SK-N-SH (cell line): Measurements from ENCODE around the gene AKR1E2. TPM values are rescaled to one million over a fixed set of nuclear protein-coding genes. Genes with fewer than 3 reads are reported as not detected.

Experiments used
- CTCF ChIA-PET: fragments of 300-600, 350-600 bp; formaldehyde crosslinking; extraction: SDS; loops from one replicate; lab custom pipeline; 2021; lab: Yijun Ruan, JAX
- POLR2A ChIA-PET: fragments of 350-600 bp; sonication (Branson Sonifier 250); formaldehyde crosslinking; extraction: SDS; loops from one replicate; lab custom pipeline; 2020; ENCODE audit warnings: antibody characterized with exemption, inconsistent platforms; lab: Yijun Ruan, JAX
- DNase-seq: peaks from one replicate; pipeline ENCODE4 v3.0.0; 2012
- H2AFZ ChIP-seq: fragments of 200-600 bp; sonication (generic); 2 replicates; pipeline ENCODE4 v1.8.1; 2016; ENCODE audit warnings: antibody characterized with exemption, mild to moderate bottlenecking, low read depth
- H3F3A ChIP-seq: fragments of 200-600 bp; sonication (generic); replicated peaks from 2 replicates; pipeline ENCODE3; 2016; ENCODE audit warnings: antibody characterized with exemption, mild to moderate bottlenecking; ENCODE audit not compliant: insufficient read depth
- H3K27ac ChIP-seq, 2 experiments: fragments of 200-500 bp in 1 of 2; fragments of 200-600 bp in 1 of 2; sonication (Bioruptor generic) in 1 of 2; sonication (generic), shearing (Covaris generic) in 1 of 2; 2 replicates each; pipeline versions ENCODE4 v1.5.1 to v1.6.1; 2014 to 2016; ENCODE audit warnings: low read depth in 2 of 2, inconsistent platforms in 1 of 2, low read length in 1 of 2, mild to moderate bottlenecking in 1 of 2, mixed read lengths in 1 of 2
- H3K27me3 ChIP-seq: fragments of 200-600 bp; sonication (generic), shearing (Covaris generic); 2 replicates; pipeline ENCODE4 v1.6.1; 2016; ENCODE audit warnings: mixed run types; ENCODE audit not compliant: insufficient read depth
- H3K36me3 ChIP-seq, 2 experiments: fragments of 200-500 bp in 1 of 2; fragments of 200-600 bp in 1 of 2; sonication (Bioruptor generic) in 1 of 2; sonication (generic) in 1 of 2; replicated peaks in 1 of 2; 2 replicates each; pipeline versions ENCODE3 to v1.5.1; 2014 to 2016; ENCODE audit warnings: low read length in 1 of 2, mild to moderate bottlenecking in 1 of 2; ENCODE audit not compliant: insufficient read depth in 2 of 2, control insufficient read depth in 1 of 2
- H3K4me1 ChIP-seq, 2 experiments: fragments of 200-500 bp in 1 of 2; fragments of 200-600 bp in 1 of 2; sonication (Bioruptor generic) in 1 of 2; sonication (generic), shearing (Covaris generic) in 1 of 2; 2 replicates each; pipeline versions ENCODE4 v1.5.1 to v1.6.1; 2014 to 2016; ENCODE audit warnings: low read depth in 1 of 2, low read length in 1 of 2, mixed run types in 1 of 2; ENCODE audit not compliant: insufficient read depth in 2 of 2, control insufficient read depth in 1 of 2
- H3K4me2 ChIP-seq: fragments of 200-600 bp; sonication (generic), shearing (Covaris generic); 2 replicates; pipeline ENCODE4 v1.6.1; 2017; ENCODE audit warnings: mixed run types
- H3K4me3 ChIP-seq, 2 experiments: fragments of 200-500 bp in 1 of 2; fragments of 200-600 bp in 1 of 2; sonication (Bioruptor generic) in 1 of 2; sonication (generic), shearing (Covaris generic) in 1 of 2; 2 replicates each; pipeline versions ENCODE4 v1.5.1 to v1.8.1; 2014 to 2016; ENCODE audit warnings: low read depth in 2 of 2, inconsistent platforms in 1 of 2, low read length in 1 of 2, mild to moderate bottlenecking in 1 of 2, mixed read lengths in 1 of 2, moderate library complexity in 1 of 2
- H3K79me2 ChIP-seq: fragments of 200-600 bp; sonication (generic); 2 replicates; pipeline ENCODE4 v1.8.1; 2017; ENCODE audit warnings: mild to moderate bottlenecking; ENCODE audit not compliant: insufficient read depth
- H3K9ac ChIP-seq: fragments of 200-600 bp; sonication (generic); 2 replicates; pipeline ENCODE4 v1.6.1; 2017; ENCODE audit warnings: mixed run types
- H3K9me2 ChIP-seq: fragments of 200-600 bp; sonication (generic); 2 replicates; pipeline ENCODE4 v1.6.1; 2017; ENCODE audit warnings: mixed run types
- H3K9me3 ChIP-seq: fragments of 200-600 bp; sonication (generic); 2 replicates; pipeline ENCODE4 v1.6.1; 2017; ENCODE audit warnings: mixed run types, mild to moderate bottlenecking, moderate library complexity
- H4K20me1 ChIP-seq: fragments of 200-600 bp; sonication (generic); 2 replicates; pipeline ENCODE4 v1.6.1; 2017; ENCODE audit warnings: mild to moderate bottlenecking, mixed run types; ENCODE audit not compliant: insufficient read depth
- CHD2 ChIP-seq: fragments of 150-350 bp; IDR thresholded peaks from 2 replicates; pipeline ENCODE4 v1.6.1; 2018; ENCODE audit warnings: low read length; ENCODE audit not compliant: partially characterized antibody
- EP300 ChIP-seq, 2 experiments: IDR thresholded peaks; 2 replicates each; pipeline versions ENCODE4 v1.4.0 to v1.6.1; 2012; ENCODE audit warnings: borderline replicate concordance in 1 of 2, low read depth in 1 of 2, low read length in 1 of 2
- EZH2phosphoT487 ChIP-seq: fragments of 200-600 bp; sonication (generic); IDR thresholded peaks from 2 replicates; pipeline ENCODE4 v1.6.1; 2017; ENCODE audit warnings: low read depth, mixed run types, mild to moderate bottlenecking, antibody characterized with exemption, moderate library complexity, borderline replicate concordance
- FOSL2 ChIP-seq: IDR thresholded peaks from 2 replicates; pipeline ENCODE4 v1.4.0; 2012; ENCODE audit warnings: low read depth, mild to moderate bottlenecking, moderate library complexity, borderline replicate concordance
- FOXJ3 ChIP-seq: sonication (generic); formaldehyde crosslinking; IDR thresholded peaks from 2 replicates; pipeline ENCODE4 v1.5.1; 2020; ENCODE audit warnings: mild to moderate bottlenecking, missing genetic modification reagents
- GATA2 ChIP-seq: sonication (generic); formaldehyde crosslinking; IDR thresholded peaks from 2 replicates; pipeline ENCODE4 v1.5.0; 2020; ENCODE audit warnings: mild to moderate bottlenecking, missing genetic modification reagents
- MXI1 ChIP-seq: IDR thresholded peaks from 2 replicates; pipeline ENCODE4 v1.6.1; 2012; ENCODE audit warnings: mild to moderate bottlenecking, low read depth, low read length, improper control_type of control experiment
- NFIC ChIP-seq: IDR thresholded peaks from 2 replicates; pipeline ENCODE4 v1.4.0; 2012; ENCODE audit warnings: borderline replicate concordance
- NRF1 ChIP-seq: IDR thresholded peaks from 2 replicates; pipeline ENCODE4 v1.6.1; 2012; ENCODE audit warnings: low read depth, mild to moderate bottlenecking, low read length
- PBX3 ChIP-seq: IDR thresholded peaks from 2 replicates; pipeline ENCODE4; 2012
- RAD21 ChIP-seq: IDR thresholded peaks from 2 replicates; pipeline ENCODE4 v1.6.1; 2012; ENCODE audit warnings: mild to moderate bottlenecking, low read length
- RCOR1 ChIP-seq: fragments of 150-350 bp; IDR thresholded peaks from 2 replicates; pipeline ENCODE4 v1.6.1; 2017; ENCODE audit warnings: antibody characterized with exemption, low read length
- RFX5 ChIP-seq: IDR thresholded peaks from 2 replicates; pipeline ENCODE4 v1.6.1; 2012; ENCODE audit warnings: mild to moderate bottlenecking, improper control_type of control experiment, low read length
- SIN3A ChIP-seq: IDR thresholded peaks from 2 replicates; pipeline ENCODE4 v1.6.1; 2012; ENCODE audit warnings: low read depth, mild to moderate bottlenecking, low read length, moderate library complexity, borderline replicate concordance
- TAF1 ChIP-seq: IDR thresholded peaks from 2 replicates; pipeline ENCODE4 v1.6.1; 2012; ENCODE audit warnings: low read depth, mild to moderate bottlenecking, low read length, moderate library complexity, borderline replicate concordance
- TCF12 ChIP-seq: IDR thresholded peaks from 2 replicates; pipeline ENCODE4 v1.4.0; 2012
- USF2 ChIP-seq: fragments of 150-350 bp; IDR thresholded peaks from 2 replicates; pipeline ENCODE4 v1.6.1; 2017; ENCODE audit warnings: antibody characterized with exemption, low read length, low read depth, borderline replicate concordance
- WGBS: methylation state at CpG from one replicate; pipeline ENCODE4 v1.1.6; 2017; ENCODE audit warnings: low lambda C conversion rate; 5-methylcytosine and 5-hydroxymethylcytosine counted together
- polyA plus RNA-seq, 3 experiments: library from polyadenylated mRNA; depleted of rRNA; stranded (reverse); fragments of >200 nt; gene quantifications; 2 replicates each; pipeline ENCODE4 v1.2.3, GENCODE V29; 2012

AKR1E2 gene
- polyA plus RNA-seq, 1 of the 3 experiments (the other 2 are of a cell fraction), result 5.8 TPM

GRCh38 chr10:4885162-4885561 lies 59.2 kb downstream of the AKR1E2 start:
- Histone ChIP-seq H3K36me3 (no peaks in the 10 kb centered on the region), H3K4me3 (no peak overlapping the region), H3K27ac (no peak overlapping the region), H3K79me2 (no peaks in the 10 kb centered on the region), H3K9me3 (no peaks in the 10 kb centered on the region), H4K20me1 (no peaks in the 10 kb centered on the region), H3K27me3 (no peaks in the 10 kb centered on the region), H3K9me2 (no peaks in the 10 kb centered on the region), H2AFZ (no peak overlapping the region), H3K4me2 (no peak overlapping the region), H3F3A (no peaks in the 10 kb centered on the region), H3K9ac (no peak overlapping the region), H3K4me1 (no peaks in the 10 kb centered on the region)
- TF ChIP-seq EZH2phosphoT487 (no peak), PBX3 (no peak), SIN3A (no peak), EP300 (IDR thresholded peaks at IDR 0.05; ENCODE audit: borderline replicate concordance in 1 of 2, low read depth in 1 of 2, low read length in 1 of 2) (no peak)
- WGBS, result 44% methylated on average over 3 of the region's 3 CpGs
- no peak for DNase-seq
- ChIA-PET POLR2A (no interaction called here), CTCF (no interaction called here)

- H3K4me1 ChIP-seq, result no peaks in the 10 kb centered on the region
- 90% methylated on average over 9 of the region's 9 CpGs for WGBS
- H3K9me3 ChIP-seq, result no peaks in the 10 kb centered on the region
- ChIA-PET CTCF (interaction anchor here (2.3 kb wide), 1 partner anchor 38 kb away, joined by 8 read pairs; no protein-coding TSS in a partner anchor), POLR2A (no interaction called here)
- H3K27me3 ChIP-seq, result no peaks in the 10 kb centered on the region
- no peak overlapping the region for H3K4me2 ChIP-seq
- no peaks in the 10 kb centered on the region for H3K79me2 ChIP-seq
- H3K4me3 ChIP-seq, result no peak overlapping the region
- TF ChIP-seq CHD2 (no peak), NRF1 (no peak), FOSL2 (no peak), SIN3A (no peak), RAD21 (no peak), TCF12 (no peak), RCOR1 (no peak)
- TF ChIP-seq, all 33 proteins: peak for 0
- Histone ChIP-seq H3K27ac (no peak overlapping the region), H3K9me2 (no peaks in the 10 kb centered on the region), H3K9ac (no peak overlapping the region), H3K36me3 (no peaks in the 10 kb centered on the region), H3F3A (no peaks in the 10 kb centered on the region), H2AFZ (no peak overlapping the region), H4K20me1 (no peaks in the 10 kb centered on the region)
- no peak for DNase-seq
These were observed 61.5 kb downstream of the AKR1E2 start for GRCh38 chr10:4887501-4887900.

GRCh38 chr10:4888236-4888635 lies 62.2 kb downstream of the AKR1E2 start:
- POLR2A ChIA-PET, result no interaction called here
- TF ChIP-seq RFX5, result no peak
- TF ChIP-seq FOXJ3 (CRISPR knock-in tag), result no peak
- no peak for TF ChIP-seq MXI1
- TF ChIP-seq TAF1, result no peak
- TF ChIP-seq NFIC, result no peak
- TF ChIP-seq USF2, result no peak
- no peak for TF ChIP-seq GATA2 (CRISPR knock-in tag)
- no peaks in the 10 kb centered on the region for H3K9me3 ChIP-seq
- H4K20me1 ChIP-seq, result no peaks in the 10 kb centered on the region
- no peak for DNase-seq
- CTCF ChIA-PET, result no interaction called here
- no peak overlapping the region for H3K4me3 ChIP-seq
- no peaks in the 10 kb centered on the region for H3K36me3 ChIP-seq
- H3F3A ChIP-seq, result no peaks in the 10 kb centered on the region
- H3K27me3 ChIP-seq, result no peaks in the 10 kb centered on the region
- no peaks in the 10 kb centered on the region for H3K9me2 ChIP-seq
- no peak overlapping the region for H3K4me2 ChIP-seq
- no peak overlapping the region for H3K27ac ChIP-seq
- 27% methylated on average over 5 of the region's 5 CpGs for WGBS
- H3K9ac ChIP-seq, result no peak overlapping the region
- no peaks in the 10 kb centered on the region for H3K79me2 ChIP-seq
- no peaks in the 10 kb centered on the region; a peak in 1 of 4 replicates for H3K4me1 ChIP-seq
- no peak overlapping the region for H2AFZ ChIP-seq
